ENCODE data around the gene SPATA1.

Gene SPATA1

GRCh38 chr1:84509029-84509428 is 2.8 kb downstream of the SPATA1 start:
- TF ChIP-seq, protein P1, sequence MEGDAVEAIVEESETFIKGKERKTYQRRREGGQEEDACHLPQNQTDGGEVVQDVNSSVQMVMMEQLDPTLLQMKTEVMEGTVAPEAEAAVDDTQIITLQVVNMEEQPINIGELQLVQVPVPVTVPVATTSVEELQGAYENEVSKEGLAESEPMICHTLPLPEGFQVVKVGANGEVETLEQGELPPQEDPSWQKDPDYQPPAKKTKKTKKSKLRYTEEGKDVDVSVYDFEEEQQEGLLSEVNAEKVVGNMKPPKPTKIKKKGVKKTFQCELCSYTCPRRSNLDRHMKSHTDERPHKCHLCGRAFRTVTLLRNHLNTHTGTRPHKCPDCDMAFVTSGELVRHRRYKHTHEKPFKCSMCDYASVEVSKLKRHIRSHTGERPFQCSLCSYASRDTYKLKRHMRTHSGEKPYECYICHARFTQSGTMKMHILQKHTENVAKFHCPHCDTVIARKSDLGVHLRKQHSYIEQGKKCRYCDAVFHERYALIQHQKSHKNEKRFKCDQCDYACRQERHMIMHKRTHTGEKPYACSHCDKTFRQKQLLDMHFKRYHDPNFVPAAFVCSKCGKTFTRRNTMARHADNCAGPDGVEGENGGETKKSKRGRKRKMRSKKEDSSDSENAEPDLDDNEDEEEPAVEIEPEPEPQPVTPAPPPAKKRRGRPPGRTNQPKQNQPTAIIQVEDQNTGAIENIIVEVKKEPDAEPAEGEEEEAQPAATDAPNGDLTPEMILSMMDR (conservative IDR thresholded peaks at IDR 0.05; ENCODE audit: low read depth, low read length): no peak
- no peak for DNase-seq (ENCODE audit: low read depth)
- no peak overlapping the region for H3K4me3 ChIP-seq (ENCODE audit: low read length)

DNA sequence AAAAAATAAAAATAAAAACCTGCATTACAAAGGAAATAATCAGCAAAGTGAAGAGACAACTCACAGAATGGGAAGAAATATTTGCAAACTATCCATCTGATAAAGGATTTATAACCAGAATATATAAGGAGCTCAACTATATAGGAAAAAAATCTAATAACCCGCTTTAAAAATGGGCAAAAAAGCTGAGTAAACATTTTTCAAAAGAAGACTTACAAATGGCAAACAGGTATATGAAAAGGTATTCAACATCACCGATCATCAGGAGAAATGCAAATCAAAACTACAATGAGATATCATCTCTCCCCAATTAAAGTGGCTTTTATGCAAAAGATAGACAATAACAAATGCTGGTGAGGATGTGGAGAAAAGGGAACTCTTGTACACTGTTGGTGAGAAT is 4.0 kb downstream of the SPATA1 start:
- no peak for DNase-seq (ENCODE audit: low read depth)
- TF ChIP-seq, protein P1 (conservative IDR thresholded peaks at IDR 0.05; ENCODE audit: low read depth, low read length): no peak
- no peak overlapping the region for H3K4me3 ChIP-seq (ENCODE audit: low read length)

- TF ChIP-seq, protein P1 (conservative IDR thresholded peaks at IDR 0.05; ENCODE audit: low read depth, low read length): no peak
- no peak overlapping the region for H3K4me3 ChIP-seq (ENCODE audit: low read length)
- DNase-seq (ENCODE audit: low read depth): no peak
These were observed 4.5 kb downstream of the SPATA1 start for GRCh38 chr1:84510668-84511067.

GRCh38 chr1:84524590-84524989 is 18.4 kb downstream of the SPATA1 start:
- H3K4me3 ChIP-seq (ENCODE audit: low read length): no peak overlapping the region
- DNase-seq (ENCODE audit: low read depth): no peak
- TF ChIP-seq, protein P1 (conservative IDR thresholded peaks at IDR 0.05; ENCODE audit: low read depth, low read length): no peak

DNA sequence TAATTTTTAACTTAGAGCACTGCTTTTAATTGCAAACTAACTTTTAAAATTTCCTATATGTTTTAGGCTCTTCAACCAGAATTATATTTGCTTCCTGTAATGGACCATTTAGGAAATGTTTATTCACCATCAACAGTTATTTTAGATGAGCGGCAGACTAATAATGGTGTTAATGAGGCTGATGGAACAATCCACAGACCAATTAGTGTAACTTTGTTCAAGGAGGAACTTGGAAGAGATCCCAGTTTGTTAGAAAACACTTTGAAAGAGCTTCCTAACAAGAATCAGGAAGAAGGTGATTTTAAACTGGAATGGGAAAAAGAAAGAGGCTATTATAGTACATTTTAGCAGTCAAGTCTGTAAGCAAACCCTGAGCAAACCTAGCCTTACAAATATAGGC is 19.6 kb downstream of the SPATA1 start:
- TF ChIP-seq, protein P1 (conservative IDR thresholded peaks at IDR 0.05; ENCODE audit: low read depth, low read length): no peak
- no peak overlapping the region for H3K4me3 ChIP-seq (ENCODE audit: low read length)
- peak; percentile 22 for DNase-seq (ENCODE audit: low read depth)

DNA sequence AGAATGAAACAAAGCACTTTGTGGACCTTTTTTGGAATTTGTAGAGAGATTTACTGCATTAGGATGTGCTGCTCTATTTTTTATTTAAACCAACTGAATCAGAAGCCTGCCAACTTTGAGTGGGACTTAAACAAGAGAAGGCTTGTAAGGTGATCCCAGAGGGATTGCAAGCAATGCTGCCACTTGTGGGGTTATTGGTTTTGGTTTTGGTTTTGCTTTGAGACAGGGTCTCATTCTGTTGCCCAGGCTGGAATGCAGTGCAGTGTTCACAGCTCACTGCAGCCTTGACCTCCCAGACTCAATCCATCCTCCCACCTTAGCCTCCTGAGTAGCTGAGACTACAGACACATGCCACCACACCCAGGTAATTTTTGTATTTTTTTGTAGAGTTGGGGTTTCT is 32.4 kb downstream of the SPATA1 start:
- TF ChIP-seq, protein P1 (conservative IDR thresholded peaks at IDR 0.05; ENCODE audit: low read depth, low read length): no peak
- H3K4me3 ChIP-seq (ENCODE audit: low read length): no peak overlapping the region
- no peak for DNase-seq (ENCODE audit: low read depth)

- TF ChIP-seq, protein P1 (conservative IDR thresholded peaks at IDR 0.05; ENCODE audit: low read depth, low read length): no peak
- no peak overlapping the region for H3K4me3 ChIP-seq (ENCODE audit: low read length)
- DNase-seq (ENCODE audit: low read depth): no peak
These were observed 33.8 kb downstream of the SPATA1 start for GRCh38 chr1:84539972-84540371.
